Thymus (tissue), 11 donors: ENCODE data around the gene LIMK1. TPM values are rescaled to one million over a fixed set of nuclear protein-coding genes. Genes with fewer than 3 reads are reported as not detected.

Experiments
- DNase-seq, 9 donors: peaks; one replicate each; pipeline ENCODE4 v3.0.0-alpha.2; 2013; ENCODE audit warnings: low spot score in 9 of 9, low read depth in 6 of 9, missing footprints in 1 of 9
- H3K27ac ChIP-seq, 2 donors: one replicate each; pipeline ENCODE4 v1.5.1; 2013; ENCODE audit warnings: control low read depth in 1 of 2, low read depth in 1 of 2, low read length in 1 of 2, mild to moderate bottlenecking in 1 of 2, moderate library complexity in 1 of 2
- H3K27me3 ChIP-seq, 2 donors: one replicate each; pipeline ENCODE4 v1.5.1; 2013; ENCODE audit warnings: low read length in 1 of 2; ENCODE audit not compliant: control insufficient read depth in 2 of 2, insufficient read depth in 1 of 2
- H3K36me3 ChIP-seq, 2 donors: one replicate each; pipeline ENCODE4 v1.5.1; 2013; ENCODE audit warnings: low read length in 1 of 2, mild to moderate bottlenecking in 1 of 2, moderate library complexity in 1 of 2; ENCODE audit not compliant: control insufficient read depth in 2 of 2, insufficient read depth in 2 of 2
- H3K4me1 ChIP-seq, 2 donors: one replicate each; pipeline ENCODE4 v1.5.1; 2013; ENCODE audit warnings: low read length in 2 of 2; ENCODE audit not compliant: control insufficient read depth in 2 of 2, insufficient read depth in 2 of 2
- H3K4me3 ChIP-seq, 2 donors: one replicate each; pipeline ENCODE4 v1.5.1; 2013; ENCODE audit warnings: low read length in 2 of 2, control low read depth in 1 of 2, mild to moderate bottlenecking in 1 of 2
- H3K9me3 ChIP-seq, 2 donors: one replicate each; pipeline ENCODE4 v1.5.1; 2013; ENCODE audit warnings: low read length in 1 of 2, mild to moderate bottlenecking in 1 of 2; ENCODE audit not compliant: control insufficient read depth in 2 of 2, insufficient read depth in 1 of 2
- WGBS: extraction: QIAGEN DNeasy Blood & Tissue Kit; methylation state at CpG from one replicate; pipeline ENCODE4 v1.1.7; 2013; 5-methylcytosine and 5-hydroxymethylcytosine counted together
- polyA plus RNA-seq: library from polyadenylated mRNA; stranded (reverse); fragments of 200-250 nt; gene quantifications from one replicate; pipeline ENCODE4 v1.2.3, GENCODE V29; 2013
- total RNA-seq: library from RNA; stranded (reverse); fragments of 120-200 nt; gene quantifications from one replicate; pipeline ENCODE4 v1.2.4, GENCODE V29; 2013
- donor health status: healthy.

The LIMK1 gene
- total and polyA plus RNA-seq, 2 donors: 7.9 to 10.1 TPM

GRCh38 chr7:74071121-74071520 is 12.5 kb upstream of the LIMK1 start:
- Histone ChIP-seq H3K9me3 (no peaks in the 10 kb centered on the region), H3K27ac (no peak overlapping the region), H3K4me3 (no peak overlapping the region), H3K4me1 (no peaks in the 10 kb centered on the region), H3K36me3 (no peaks in the 10 kb centered on the region), H3K27me3 (no peaks in the 10 kb centered on the region)
- WGBS: 96% methylated on average over 3 of the region's 3 CpGs
- DNase-seq: no peak

GRCh38 chr7:74074770-74075169 is 8.8 kb upstream of the LIMK1 start:
- Histone ChIP-seq H3K9me3 (no peaks in the 10 kb centered on the region), H3K4me3 (no peak overlapping the region), H3K36me3 (no peaks in the 10 kb centered on the region), H3K27ac (no peak overlapping the region), H3K27me3 (no peaks in the 10 kb centered on the region), H3K4me1 (no peaks in the 10 kb centered on the region)
- DNase-seq: no peak
- 97% methylated on average over 1 of the region's 1 CpG for WGBS

DNA sequence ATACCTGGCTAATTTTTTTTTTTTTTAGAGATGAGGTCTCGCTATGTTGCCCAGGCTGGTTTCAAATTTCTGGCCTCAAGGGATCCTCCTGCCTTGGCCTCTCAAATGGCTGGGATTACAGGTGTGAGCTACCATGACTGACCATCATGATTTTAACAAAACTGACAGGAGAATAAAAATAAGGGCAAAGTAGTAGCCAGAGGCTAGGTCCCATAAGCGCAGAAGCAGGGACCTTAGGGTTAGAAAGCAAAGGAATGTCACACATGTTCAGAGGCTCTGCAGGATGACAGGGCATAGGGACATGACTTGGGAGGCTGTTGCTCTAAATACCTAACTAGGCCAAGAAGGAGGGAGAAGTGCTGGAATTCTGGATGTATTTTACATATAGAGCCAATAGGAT is 5.1 kb upstream of the LIMK1 start:
- Histone ChIP-seq H3K9me3 (no peaks in the 10 kb centered on the region), H3K36me3 (no peaks in the 10 kb centered on the region), H3K4me3 (no peak overlapping the region), H3K27ac (no peak overlapping the region), H3K4me1 (peaks cover 2 to 8% of the 10 kb centered on the region in 2 donors), H3K27me3 (no peaks in the 10 kb centered on the region)
- no peak for DNase-seq
- WGBS: 97% methylated on average over 2 of the region's 2 CpGs

DNA sequence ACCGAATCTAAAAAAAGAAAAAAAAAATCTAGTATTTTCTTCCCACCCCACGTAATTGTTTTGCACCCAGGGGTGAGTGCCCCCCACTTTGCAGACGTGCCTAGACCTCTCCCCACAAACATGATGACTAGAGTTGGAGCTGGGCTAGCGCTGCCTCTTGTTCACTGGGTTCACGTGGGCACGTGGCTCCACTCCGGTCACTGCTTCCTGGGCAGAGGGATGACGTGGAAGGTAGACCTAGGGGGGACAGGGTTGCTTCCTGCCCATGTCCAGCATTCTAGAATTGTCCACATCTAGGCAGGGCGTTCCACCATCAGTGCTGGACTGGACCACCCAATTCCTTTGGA is 861 bp upstream of the LIMK1 start:
- Histone ChIP-seq H3K27me3 (no peaks in the 10 kb centered on the region), H3K4me1 (peaks cover 7 to 19% of the 10 kb centered on the region in 2 donors), H3K36me3 (no peaks in the 10 kb centered on the region), H3K4me3 (no peak overlapping the region), H3K9me3 (no peaks in the 10 kb centered on the region), H3K27ac (no peak overlapping the region)
- 92% methylated on average over 9 of the region's 9 CpGs for WGBS
- no peak for DNase-seq

GRCh38 chr7:74083928-74084721 is 521 bp downstream of the LIMK1 start:
- WGBS: 3% methylated on average over 61 of the region's 61 CpGs
- H3K27me3 ChIP-seq: no peaks in the 10 kb centered on the region
- peaks cover 0 to 4% of the 10 kb centered on the region in 2 donors for H3K36me3 ChIP-seq
- peak in 6 of 9 donors; percentile 15 to 73 (median 48) for DNase-seq
- H3K9me3 ChIP-seq: no peaks in the 10 kb centered on the region
- H3K27ac ChIP-seq: no peak overlapping the region
- H3K4me1 ChIP-seq: peaks cover 7 to 19% of the 10 kb centered on the region in 2 donors
- H3K4me3 ChIP-seq: peak overlapping the region; percentile 56 to 95

- DNase-seq: no peak
- H3K27ac ChIP-seq: no peak overlapping the region
- peaks cover 7 to 19% of the 10 kb centered on the region in 2 donors for H3K4me1 ChIP-seq
- no peaks in the 10 kb centered on the region for H3K27me3 ChIP-seq
- H3K36me3 ChIP-seq: peaks cover 0 to 4% of the 10 kb centered on the region in 2 donors
- 86% methylated on average over 6 of the region's 6 CpGs for WGBS
- H3K9me3 ChIP-seq: no peaks in the 10 kb centered on the region
- peak overlapping the region in 1 of 2 donors; percentile 56 for H3K4me3 ChIP-seq
These were observed 1.3 kb downstream of the LIMK1 start for GRCh38 chr7:74084722-74085578.

- no peak overlapping the region for H3K4me3 ChIP-seq
- H3K27me3 ChIP-seq: no peaks in the 10 kb centered on the region
- peaks cover 7 to 19% of the 10 kb centered on the region in 2 donors for H3K4me1 ChIP-seq
- H3K9me3 ChIP-seq: no peaks in the 10 kb centered on the region
- WGBS: 98% methylated on average over 10 of the region's 10 CpGs
- peaks cover 0 to 4% of the 10 kb centered on the region in 2 donors for H3K36me3 ChIP-seq
- DNase-seq: no peak
- no peak overlapping the region for H3K27ac ChIP-seq
These were observed 4.3 kb downstream of the LIMK1 start for GRCh38 chr7:74087791-74088453.

- peaks cover 0 to 4% of the 10 kb centered on the region in 2 donors for H3K9me3 ChIP-seq
- H3K4me3 ChIP-seq: no peak overlapping the region
- no peaks in the 10 kb centered on the region for H3K27me3 ChIP-seq
- 80% methylated on average over 13 of the region's 13 CpGs for WGBS
- no peak for DNase-seq
- H3K27ac ChIP-seq: no peak overlapping the region
- peaks cover 7 to 27% of the 10 kb centered on the region in 2 donors for H3K4me1 ChIP-seq
- H3K36me3 ChIP-seq: peaks cover 4 to 7% of the 10 kb centered on the region in 2 donors
These were observed 8.8 kb downstream of the LIMK1 start for GRCh38 chr7:74092321-74092963.
